GM21367 (cell line): ENCODE results near the gene ZNF17.

Source experiments
- ATAC-seq: cut with Tn5 transposase; IDR thresholded peaks from one replicate; pipeline ENCODE4 v1.9.1; 2021; ENCODE audit not compliant: unreplicated experiment

The ZNF17 gene

GRCh38 chr19:57421037-57421436, 10.1 kb downstream of the ZNF17 start:
- ATAC-seq, result no peak

- ATAC-seq, result peak; percentile 8
Observed at GRCh38 chr19:57434386-57435061, 23.6 kb downstream of the ZNF17 start.

- ATAC-seq, result peak; percentile 92
Observed at GRCh38 chr19:57435062-57435978, 24.4 kb downstream of the ZNF17 start, which contains the start of gene ZNF749. TSS of gene ZNF749 (plus strand) at chr19:57435325. CDS start at chr19:57435579, 254 bp downstream.

- ATAC-seq, result no peak
Observed at GRCh38 chr19:57436417-57436816, 25.5 kb downstream of the ZNF17 start.

- ATAC-seq, result no peak
Observed at GRCh38 chr19:57437931-57438330, 27.0 kb downstream of the ZNF17 start.

- ATAC-seq, result no peak
Observed at GRCh38 chr19:57438925-57439324, 28.0 kb downstream of the ZNF17 start.

- no peak for ATAC-seq
Observed at GRCh38 chr19:57441979-57442752, 31.2 kb downstream of the ZNF17 start.

GRCh38 chr19:57443121-57443696, 32.2 kb downstream of the ZNF17 start:
- no peak for ATAC-seq

GRCh38 chr19:57452307-57452706, 41.3 kb downstream of the ZNF17 start:
- no peak for ATAC-seq

- ATAC-seq, result no peak
Observed at GRCh38 chr19:57465680-57466381, 54.9 kb downstream of the ZNF17 start.

GRCh38 chr19:57466489-57466888, 55.5 kb downstream of the ZNF17 start:
- ATAC-seq, result no peak
